ENCODE results near the gene LAMA3.

LAMA3 gene

DNA sequence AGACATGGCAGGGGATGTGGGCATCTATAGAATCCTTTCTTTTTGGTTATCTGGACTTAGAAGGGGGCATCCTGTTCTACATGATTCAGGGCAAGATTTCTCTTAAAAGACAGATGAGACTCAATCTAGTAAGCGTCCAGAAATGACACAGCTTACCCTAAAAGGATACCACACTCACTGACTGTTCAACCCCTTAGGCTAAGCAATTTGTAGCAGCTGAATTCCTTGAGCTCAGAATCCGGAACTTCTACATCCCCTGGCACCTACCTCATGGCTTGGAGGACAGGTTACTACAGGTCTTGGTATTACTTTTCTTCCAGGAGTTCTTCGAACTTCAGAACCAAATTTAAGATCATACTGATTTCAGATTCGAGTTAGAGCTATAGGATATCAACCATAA is 138.4 kb downstream of the LAMA3 start:
- no peak for DNase-seq

DNA sequence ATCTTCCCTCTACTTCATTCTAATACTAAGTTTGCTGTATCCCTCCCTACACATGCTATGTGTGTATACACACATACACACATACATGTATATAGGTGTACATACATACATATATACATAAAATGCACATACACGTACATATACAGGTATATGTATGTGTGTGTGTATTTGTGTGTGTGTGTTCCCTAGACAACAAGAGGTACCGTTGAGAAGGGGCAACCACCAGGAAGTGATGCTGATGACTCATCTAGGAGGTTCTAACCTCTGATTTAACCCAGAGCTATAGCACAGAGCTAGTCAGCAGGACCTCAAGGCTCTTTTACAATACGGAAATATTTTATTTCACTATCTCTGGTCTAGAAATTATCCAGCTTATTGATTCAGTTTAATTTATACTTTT is 139.2 kb downstream of the LAMA3 start:
- peak in 1 of 2 experiments; percentile 32 for DNase-seq

DNA sequence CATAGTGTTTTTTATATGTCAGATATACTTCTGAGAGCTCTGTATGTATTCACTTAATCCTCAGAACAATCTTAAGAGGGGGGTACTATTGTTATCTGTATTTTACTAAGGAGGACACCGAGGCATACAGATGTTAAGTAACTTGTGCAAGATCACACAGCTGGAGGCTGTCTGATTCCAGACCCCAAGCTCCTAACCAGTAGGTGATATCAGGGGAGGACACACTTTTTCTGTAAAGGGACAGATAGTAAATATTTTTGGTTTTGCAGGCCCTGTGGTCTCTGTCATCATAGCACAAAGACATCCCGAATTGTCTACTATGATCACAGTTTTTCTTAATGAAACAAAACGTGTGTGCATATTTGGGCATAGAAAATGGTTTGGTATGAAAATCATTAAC is 143.7 kb downstream of the LAMA3 start:
- DNase-seq: no peak

DNA sequence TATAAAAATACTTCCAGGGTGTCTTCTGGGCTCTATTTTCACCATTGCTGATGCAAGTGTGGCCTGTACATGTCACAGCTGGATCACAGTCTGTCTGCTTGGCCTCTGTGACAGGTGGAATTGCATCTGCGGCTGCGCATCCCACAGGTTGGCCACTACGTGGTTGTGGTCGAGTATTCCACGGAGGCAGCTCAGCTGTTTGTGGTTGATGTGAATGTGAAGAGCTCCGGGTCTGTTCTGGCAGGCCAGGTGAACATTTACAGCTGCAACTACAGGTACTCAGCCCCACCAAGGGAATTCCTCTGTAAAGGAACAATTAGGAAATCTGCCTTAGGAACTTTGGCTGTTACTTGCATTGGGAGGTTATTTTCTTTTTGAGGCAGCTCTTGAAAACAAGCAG is 144.5 kb downstream of the LAMA3 start:
- DNase-seq: no peak

DNA sequence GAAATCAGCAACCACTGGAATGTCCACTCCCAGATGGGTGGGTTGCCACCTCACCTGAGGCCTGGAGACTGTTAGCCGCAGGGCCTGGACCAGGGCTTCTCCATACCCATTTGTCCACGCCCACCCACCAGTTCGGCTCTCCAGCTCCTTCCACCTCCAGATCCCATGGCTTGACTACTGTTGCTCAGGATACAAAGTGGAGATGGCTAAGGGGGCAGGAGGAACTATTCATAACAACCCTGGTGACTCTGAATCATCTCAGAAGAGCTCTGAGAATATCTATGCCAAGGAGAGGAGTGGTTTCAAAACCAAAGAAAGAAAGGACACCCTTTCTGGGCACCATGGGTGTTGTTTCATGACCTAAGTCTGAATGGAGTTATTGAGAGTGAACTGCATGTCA is 145.8 kb downstream of the LAMA3 start:
- DNase-seq: no peak

DNA sequence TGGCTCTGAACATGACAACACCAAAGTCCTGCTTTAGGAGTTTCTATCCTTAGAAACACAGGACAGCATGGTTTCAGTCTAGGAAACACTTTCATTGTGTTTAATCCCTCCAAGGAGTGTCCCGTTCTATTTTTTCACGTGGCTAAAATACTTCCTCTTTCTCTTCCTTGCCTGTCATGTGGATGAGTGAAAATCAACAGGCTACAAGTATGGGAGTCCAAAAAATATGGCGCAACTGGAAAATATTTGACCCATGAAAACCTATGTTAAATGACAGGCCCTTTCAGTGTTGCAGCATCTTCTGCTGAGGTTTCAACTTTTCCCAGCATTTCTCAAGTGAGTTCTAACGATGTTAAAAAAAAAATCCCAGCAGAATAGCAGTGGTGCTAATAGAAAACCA is 146.3 kb downstream of the LAMA3 start:
- no peak for DNase-seq

DNA sequence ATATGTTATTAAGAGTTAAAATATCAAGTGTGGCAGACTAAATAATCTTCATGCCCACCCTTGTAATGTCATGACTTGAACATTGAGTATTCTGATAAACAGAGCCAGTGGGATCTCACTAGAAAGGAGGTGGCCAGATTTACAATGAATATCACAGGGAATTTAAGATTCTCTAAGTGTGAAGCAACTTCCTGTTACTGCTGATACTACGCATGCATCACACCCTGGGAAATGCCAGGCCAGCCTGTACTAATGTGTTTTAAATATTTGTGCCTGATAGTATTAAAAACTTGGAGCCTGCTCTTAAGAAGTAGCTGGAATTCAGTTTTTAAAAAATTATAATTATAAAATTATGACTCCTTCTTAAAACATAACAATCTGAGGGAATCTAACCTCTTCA is 148.3 kb downstream of the LAMA3 start:
- no peak for DNase-seq

DNA sequence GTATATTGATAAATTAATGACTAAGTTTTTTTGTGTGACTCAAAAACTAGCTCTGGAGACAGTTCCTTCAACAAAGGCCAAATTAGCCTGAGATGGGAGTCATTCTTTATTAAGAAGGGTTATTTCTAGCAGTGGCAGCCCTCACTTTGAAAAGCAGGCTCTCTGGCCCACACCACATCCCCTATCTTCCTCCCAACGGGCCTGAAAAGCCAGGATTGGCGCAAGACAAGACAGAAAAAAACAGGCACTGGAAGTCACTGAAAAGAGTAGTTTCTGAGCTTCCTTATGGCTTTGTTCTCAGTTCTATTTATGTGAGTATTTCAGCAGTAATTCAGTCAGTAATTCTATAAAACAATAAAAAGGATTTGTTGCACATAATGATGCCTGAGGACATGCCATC is 149.0 kb downstream of the LAMA3 start:
- DNase-seq: no peak

DNA sequence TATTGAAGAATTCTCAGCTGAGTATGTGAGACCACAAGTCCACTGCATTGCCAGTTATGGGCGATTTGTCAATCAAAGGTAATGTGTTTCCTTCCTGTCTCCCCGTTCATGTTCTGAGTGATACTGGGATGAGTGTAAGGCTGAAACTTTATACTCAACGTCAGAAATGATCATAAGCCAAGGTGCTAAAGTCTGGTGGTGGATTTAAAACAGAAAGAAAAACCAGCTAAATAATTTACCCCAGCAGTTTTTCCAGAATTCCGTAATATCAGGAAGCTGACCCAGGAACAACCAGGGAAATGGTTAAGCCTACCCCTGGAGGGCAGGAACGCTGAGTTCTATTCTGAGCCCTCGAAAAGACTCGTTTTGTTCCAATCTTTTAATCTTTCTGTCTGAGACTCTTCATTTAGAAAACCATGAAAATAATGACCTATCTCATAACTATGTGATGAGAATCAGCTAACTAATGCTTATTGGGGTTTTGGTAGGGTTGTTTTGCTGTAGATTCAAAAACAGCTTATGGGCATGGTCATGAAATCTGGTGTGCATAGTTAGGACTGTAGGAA is 149.6 kb downstream of the LAMA3 start:
- no peak for DNase-seq

DNA sequence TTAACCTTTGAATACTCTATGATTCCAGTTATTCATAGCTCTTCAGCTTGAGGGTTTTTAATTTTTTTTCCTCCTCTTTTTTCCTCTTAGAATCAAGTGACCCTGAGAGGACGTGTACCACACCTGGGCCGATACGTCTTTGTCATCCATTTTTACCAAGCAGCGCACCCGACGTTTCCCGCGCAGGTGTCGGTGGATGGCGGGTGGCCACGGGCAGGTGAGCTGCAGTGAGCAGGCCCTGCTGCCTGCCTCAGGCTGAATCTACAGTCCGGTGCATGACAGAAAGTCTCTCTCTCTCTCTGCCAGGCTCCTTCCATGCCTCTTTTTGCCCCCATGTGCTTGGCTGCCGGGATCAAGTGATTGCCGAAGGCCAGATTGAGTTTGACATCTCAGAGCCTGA is 153.1 kb downstream of the LAMA3 start:
- no peak for DNase-seq

DNA sequence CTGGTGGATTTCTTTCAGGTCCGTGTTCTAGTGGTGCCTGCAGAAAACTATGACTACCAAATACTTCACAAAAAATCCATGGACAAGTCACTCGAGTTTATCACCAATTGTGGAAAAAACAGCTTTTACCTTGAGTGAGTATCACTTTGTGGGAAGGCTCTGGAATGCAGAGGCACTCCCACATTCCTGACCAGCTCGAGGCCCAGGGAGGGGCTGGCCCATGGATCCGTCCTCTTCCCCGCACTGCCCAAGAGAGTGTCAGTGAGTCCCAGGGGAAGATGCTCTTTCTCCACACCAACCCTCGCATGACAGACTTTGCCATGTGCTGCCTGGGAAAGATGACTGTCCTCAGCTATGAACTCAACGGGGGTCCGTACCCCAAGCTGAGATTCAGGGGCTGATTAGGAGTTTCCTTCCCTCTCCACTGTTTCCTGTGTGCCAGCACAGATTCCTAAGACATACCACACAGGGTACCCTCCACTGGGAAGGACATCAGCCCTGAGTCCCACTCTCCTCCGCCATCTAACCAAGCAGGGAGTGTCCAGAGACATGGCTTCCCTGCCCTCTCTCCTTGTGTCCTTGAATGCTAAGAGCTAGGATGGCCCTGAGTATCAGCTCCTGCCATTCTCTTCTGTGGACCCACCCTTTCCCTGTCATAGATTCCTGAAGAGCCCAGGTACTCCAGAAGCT is 155.9 kb downstream of the LAMA3 start:
- DNase-seq: no peak

DNA sequence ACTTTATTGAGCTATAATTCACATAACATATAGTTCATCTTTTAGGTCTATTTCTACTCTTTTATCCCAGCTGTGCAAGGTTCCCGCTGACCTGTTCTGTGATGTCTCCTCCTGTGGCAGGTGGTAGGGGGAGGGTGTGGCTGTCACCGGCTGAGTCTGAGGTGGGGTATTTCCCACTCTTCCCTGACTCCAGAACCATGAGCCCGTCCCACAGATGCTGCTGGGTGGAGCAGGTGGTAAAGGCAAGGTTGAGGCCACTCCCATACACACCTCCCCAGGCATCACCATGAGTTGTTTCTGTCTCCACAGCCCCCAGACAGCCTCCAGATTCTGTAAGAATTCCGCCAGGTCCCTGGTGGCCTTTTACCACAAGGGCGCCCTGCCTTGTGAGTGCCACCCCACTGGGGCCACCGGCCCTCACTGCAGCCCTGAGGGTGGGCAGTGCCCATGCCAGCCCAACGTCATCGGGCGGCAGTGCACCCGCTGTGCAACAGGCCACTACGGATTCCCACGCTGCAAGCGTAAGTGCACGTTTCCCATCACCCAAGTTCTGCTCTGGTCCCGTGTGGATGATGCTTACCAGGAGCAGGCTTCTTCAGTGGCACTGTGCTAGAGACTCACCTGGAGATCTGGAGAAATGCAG is 156.9 kb downstream of the LAMA3 start:
- DNase-seq: no peak

DNA sequence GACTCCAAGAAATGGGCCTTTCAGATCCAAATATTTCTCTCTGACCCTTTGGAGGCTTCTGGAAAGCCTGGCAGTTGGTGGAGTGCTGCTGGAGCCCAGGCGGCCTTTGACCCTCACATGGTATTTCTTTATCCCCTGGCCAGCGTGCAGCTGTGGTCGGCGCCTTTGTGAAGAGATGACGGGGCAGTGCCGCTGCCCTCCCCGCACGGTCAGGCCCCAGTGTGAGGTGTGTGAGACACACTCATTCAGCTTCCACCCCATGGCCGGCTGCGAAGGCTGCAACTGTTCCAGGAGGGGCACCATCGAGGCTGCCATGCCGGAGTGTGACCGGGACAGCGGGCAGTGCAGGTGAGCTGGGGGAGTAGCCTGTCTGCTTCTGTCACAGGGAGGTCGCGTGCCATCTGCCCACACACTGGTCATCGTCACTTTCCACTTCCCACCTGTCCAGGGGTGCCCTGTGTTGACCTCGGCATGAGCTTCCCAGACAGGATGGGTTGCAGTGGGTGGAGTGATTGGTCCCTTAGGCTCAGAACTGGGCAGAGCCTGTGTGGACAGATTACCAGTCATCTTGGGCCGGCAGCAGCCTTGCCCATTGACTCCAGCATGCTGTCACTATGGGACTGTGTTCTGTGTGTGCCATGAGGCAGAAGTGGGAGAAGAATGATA is 158.2 kb downstream of the LAMA3 start:
- no peak for DNase-seq

DNA sequence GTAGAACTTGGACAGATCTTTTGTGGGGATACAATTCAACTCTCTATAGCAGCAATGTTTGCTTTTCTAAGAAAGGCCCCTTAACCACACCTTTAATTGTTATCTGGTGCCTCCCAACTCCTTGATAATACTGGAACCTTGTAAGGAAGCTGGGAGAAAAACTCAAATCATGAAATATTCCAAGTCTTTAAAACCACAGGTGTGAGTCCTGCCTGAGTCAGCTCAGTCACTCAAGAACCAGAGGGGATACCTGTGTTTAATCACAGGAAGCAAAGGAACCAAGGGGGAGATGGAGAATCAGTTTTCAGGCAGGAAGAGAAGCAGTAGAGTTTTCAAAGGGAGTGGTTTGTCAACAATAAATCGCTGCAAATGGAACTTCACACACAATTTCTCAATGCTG is 159.9 kb downstream of the LAMA3 start:
- no peak for DNase-seq

DNA sequence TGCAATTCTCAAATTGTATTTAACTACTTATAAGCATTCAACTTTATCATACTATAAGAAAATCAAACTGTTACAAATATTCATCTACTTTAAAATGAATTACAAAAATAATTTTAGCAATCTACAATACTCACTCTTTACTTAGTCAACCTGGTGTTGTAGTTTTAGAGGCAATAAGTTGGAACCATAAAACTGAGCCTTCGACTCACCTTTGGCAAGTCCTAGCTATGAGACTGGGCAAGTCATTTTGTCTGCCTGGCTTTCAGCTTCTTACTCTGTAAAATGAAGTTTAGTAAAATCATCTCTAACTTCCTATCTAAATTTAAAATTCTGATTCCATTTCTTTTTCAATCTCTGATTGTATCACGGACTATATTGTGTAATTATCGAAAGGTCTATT is 161.0 kb downstream of the LAMA3 start:
- DNase-seq: no peak

DNA sequence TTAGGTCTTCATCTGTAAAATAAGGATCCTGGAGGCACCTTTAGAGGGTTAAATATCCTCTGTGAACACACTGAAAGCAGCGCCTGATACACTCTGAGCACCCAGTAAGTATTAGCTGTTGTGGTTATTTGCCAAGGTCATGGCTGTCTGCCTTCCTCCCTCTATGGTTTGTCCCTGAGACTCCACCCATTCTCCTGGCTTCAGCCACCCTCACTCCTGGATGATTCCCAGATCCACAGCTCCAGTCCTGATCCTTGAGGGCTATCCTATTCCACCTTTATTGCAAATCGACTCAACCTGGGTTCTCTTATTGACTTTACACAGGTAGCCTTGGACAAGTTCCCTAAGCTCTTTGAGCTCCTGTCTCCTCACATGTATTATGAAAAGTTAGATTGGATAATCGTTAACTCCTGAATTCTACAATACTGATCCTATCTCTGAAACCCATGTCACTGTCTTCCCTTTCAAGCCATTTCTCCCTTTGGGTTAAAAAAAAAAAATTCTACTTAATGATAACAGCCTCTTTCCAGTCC is 162.3 kb downstream of the LAMA3 start:
- no peak for DNase-seq

DNA sequence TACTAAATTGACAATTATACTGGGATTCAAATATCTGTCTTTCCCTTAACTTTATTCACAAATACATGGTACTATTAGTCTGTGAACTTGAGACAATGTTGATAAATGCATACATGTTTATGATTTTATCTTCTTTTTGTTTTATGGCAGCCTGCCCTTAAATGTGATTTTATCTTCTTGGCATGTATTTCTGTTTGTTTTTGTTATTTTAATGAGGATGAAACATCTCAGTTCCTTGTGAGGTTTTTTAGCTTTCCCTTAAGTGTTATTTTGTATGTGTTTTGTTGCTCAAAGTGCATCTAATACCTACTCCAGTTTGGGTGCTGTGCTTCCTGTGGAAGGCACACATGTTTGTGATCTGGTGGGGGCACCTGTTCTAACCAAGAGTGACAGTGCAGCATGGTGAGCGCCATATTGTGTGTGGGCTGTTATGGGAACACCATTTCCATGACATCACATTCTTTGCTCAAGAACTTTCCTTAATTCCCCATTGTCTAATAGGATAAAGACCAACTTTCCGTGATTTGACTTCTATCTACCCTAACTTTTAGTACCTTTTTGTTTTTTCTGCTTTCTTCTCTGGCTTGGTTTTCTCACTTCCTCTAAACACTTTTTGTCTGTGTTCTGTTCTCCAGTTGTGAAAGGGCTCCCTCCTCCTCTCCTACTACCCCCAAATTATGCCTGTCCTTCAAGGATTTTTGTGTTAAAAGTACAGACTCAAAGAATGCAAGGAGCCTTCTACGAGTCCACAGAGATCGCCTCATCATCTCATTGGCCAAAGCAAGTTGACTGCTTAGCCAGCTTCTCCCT is 163.2 kb downstream of the LAMA3 start:
- no peak for DNase-seq

DNA sequence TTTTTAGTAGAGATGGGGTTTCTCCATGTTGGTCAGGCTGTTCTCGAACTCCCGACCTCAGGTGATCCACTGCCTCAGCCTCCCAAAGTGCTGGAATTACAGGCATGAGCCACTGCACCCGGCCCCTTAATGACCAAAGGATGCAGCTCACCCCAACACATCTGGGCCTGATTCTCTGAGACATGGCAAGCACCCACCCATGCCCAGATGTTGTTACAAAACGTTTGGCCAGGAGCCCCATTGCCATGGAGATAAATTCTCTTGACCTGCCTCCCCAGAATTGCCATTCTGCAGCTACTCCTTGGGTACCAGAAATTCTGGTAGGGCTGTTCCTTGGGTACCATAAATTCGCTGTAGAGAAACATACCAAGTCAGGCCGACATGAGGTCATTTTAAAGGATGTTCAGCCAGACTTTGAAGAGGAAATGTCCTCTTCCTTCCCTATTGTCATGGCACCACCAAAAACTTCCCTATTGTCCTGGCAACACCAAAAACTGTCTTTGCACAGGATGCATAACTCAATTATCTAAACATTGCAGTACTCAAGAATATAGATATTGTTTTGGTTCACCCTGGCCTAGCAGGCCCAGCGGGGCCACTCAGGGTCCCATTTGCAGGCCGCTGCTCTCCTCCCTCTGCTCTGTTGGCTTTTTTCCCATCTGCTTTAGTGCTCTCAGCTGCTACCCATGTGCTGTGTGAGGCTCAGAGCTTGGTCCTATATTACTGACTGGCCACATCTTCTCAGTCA is 164.4 kb downstream of the LAMA3 start:
- DNase-seq: no peak

DNA sequence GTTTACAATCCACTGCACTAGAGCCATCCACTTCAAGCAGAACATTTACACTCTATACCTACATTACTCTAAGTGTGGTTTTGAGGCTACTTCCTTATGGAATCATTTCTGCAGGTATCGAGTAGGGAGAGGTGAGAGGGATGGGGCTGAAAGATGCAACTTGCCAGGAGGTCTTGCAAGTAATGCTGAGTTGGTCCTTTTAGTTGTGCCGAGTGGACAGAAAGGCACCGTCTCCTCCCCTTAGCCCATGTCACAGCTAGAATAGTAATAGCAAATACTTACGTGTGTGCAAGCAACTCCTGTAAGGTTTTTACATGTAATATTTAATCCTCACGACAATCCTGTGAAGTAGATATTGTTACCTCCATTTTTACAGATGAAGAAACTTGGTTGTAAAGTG is 166.5 kb downstream of the LAMA3 start:
- no peak for DNase-seq

DNA sequence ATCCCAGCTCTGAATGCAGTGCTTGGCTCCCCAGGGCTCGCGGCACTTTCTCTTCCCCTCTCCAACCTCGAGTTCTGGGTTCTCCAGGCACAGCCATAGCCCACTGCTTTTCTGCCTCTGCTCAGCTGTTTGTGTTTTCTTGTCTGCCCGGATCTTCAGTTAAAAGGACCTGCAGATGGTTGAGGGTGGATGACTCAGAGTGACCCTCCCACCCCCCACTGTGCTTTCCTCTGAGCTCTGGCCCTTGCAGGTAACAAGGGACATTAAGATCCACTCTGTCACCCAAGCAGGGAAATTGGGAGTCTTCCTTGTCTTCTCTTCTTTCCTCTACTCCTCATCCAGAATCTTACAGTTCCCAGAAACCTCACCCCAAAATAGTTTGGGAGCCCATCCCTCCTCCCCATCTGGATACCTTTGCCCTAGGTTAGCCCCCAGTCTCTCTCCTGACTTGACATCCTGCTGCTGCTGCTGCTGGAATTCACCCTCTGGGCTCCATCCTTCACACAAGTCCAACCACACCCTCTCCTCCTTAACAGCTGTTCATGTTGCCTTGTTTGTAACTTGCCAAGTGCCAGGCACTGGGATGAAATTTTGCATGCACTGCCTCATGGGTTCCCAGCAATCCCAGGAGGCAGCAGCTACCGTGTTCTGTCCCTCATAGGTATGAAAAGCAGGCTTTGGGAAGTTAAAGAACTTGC is 167.4 kb downstream of the LAMA3 start:
- DNase-seq: no peak

DNA sequence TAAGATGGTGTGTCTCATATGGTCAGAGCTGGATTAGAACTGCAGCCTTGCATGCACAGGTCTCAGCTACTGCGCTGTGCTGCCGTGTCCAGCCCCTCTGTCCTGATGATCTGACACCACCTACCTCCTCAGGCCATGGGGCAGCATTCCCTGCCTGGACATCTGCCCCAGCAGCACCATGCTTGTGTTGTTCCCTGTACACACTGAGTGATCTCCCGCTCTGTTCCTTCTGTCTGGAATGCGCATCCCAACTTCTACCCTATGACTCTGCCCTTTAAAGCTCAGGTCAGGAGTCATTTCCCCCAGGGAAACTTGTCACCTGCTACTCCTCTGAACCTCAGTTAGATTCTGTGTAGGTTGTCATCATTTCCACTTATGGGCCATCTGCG is 167.9 kb downstream of the LAMA3 start:
- DNase-seq: no peak

DNA sequence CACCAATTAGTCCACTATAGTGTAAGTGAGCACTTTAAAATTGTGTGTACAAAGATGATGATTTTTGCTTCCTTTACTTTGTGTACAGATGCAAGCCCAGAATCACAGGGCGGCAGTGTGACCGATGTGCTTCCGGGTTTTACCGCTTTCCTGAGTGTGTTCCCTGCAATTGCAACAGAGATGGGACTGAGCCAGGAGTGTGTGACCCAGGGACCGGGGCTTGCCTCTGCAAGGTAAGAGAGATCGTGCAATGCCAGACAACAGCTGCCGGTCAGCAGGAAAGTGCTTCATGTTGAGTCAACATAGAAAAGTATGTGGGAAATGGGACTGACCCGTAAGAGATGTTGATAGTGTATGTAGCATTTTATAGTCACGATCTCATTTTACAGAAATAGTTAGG is 168.5 kb downstream of the LAMA3 start:
- peak; percentile 72 to 81 for DNase-seq
